Ectodermal cell (in vitro differentiated cells): ENCODE measurements around the gene EGLN3. TPM values are rescaled to one million over a fixed set of nuclear protein-coding genes. Genes with fewer than 3 reads are reported as not detected.

Experiments used
- H3K27ac ChIP-seq: 2 replicates; pipeline ENCODE4 v1.7.0; 2013; ENCODE audit warnings: mild to moderate bottlenecking, low read depth, low read length; ENCODE audit not compliant: insufficient read depth, poor library complexity, severe bottlenecking
- H3K27me3 ChIP-seq: 2 replicates; pipeline ENCODE4 v1.7.0; 2013; ENCODE audit warnings: mild to moderate bottlenecking, low read length; ENCODE audit not compliant: insufficient read depth, control insufficient read depth, poor library complexity, severe bottlenecking
- H3K36me3 ChIP-seq: one replicate; pipeline ENCODE4 v1.7.0; 2013; ENCODE audit warnings: low read length; ENCODE audit not compliant: control insufficient read depth, insufficient read depth
- H3K4me1 ChIP-seq: one replicate; pipeline ENCODE4 v1.7.0; 2013; ENCODE audit warnings: low read length; ENCODE audit not compliant: control insufficient read depth, insufficient read depth
- H3K4me3 ChIP-seq: 2 replicates; pipeline ENCODE4 v1.7.0; 2013; ENCODE audit warnings: low read depth, low read length, control low read depth; ENCODE audit not compliant: insufficient read depth
- H3K9me3 ChIP-seq: 2 replicates; pipeline ENCODE4 v1.7.0; 2013; ENCODE audit warnings: mild to moderate bottlenecking, low read length, moderate library complexity; ENCODE audit not compliant: control insufficient read depth
- WGBS, 2 experiments: methylation state at CpG; one replicate each; pipeline ENCODE4 v1.1.7; 2013; ENCODE audit warnings: missing lambda C conversion rate in 2 of 2; 5-methylcytosine and 5-hydroxymethylcytosine counted together
- polyA plus RNA-seq, 4 experiments: library from polyadenylated mRNA; stranded (reverse); fragments of 50-300 nt; gene quantifications; one replicate each; pipeline ENCODE4 v1.2.3, GENCODE V29; 2013

The EGLN3 gene
- polyA plus RNA-seq (2013, experiment 1 of 4): 60.2 TPM
- polyA plus RNA-seq (2013, experiment 2 of 4): 100 TPM
- 57.0 TPM for polyA plus RNA-seq (2013, experiment 3 of 4)
- polyA plus RNA-seq (2013, experiment 4 of 4): 74.9 TPM

GRCh38 chr14:33950320-33951182, at the start of gene EGLN3:
Gene EGLN3 (minus strand): TSS chr14:33951074. CDS start chr14:33950752, 322 bp downstream.
- Histone ChIP-seq H3K9me3 (no peaks in the 10 kb centered on the region), H3K4me1 (peaks cover 10% of the 10 kb centered on the region), H3K36me3 (no peaks in the 10 kb centered on the region), H3K4me3 (peak within 1 kb of the TSS; percentile 81), H3K27ac (peak within 1 kb of the TSS; percentile 42), H3K27me3 (peaks cover 13% of the 10 kb centered on the region)
- 0% methylated on average over 91 of the region's 91 CpGs for WGBS, 2 experiments

- Histone ChIP-seq H3K27me3 (no peaks in the 10 kb centered on the region), H3K9me3 (no peaks in the 10 kb centered on the region), H3K4me1 (no peaks in the 10 kb centered on the region), H3K4me3 (no peak overlapping the region), H3K27ac (no peak overlapping the region), H3K36me3 (no peaks in the 10 kb centered on the region)
- WGBS, 2 experiments: 83 to 88% methylated on average over 4 of the region's 4 CpGs
Observed at GRCh38 chr14:34000396-34000795, 49.5 kb upstream of the EGLN3 start.

GRCh38 chr14:33999771-34000291, 49.0 kb upstream of the EGLN3 start:
- Histone ChIP-seq H3K27ac (no peak overlapping the region), H3K27me3 (no peaks in the 10 kb centered on the region), H3K4me3 (no peak overlapping the region), H3K4me1 (no peaks in the 10 kb centered on the region), H3K36me3 (no peaks in the 10 kb centered on the region), H3K9me3 (no peaks in the 10 kb centered on the region)
- WGBS, 2 experiments: 79 to 86% methylated on average over 2 to 3 of the region's 3 CpGs

- no peaks in the 10 kb centered on the region for H3K36me3 ChIP-seq
- H3K27ac ChIP-seq: no peak overlapping the region
- WGBS, 2 experiments: 95 to 100% methylated on average over 1 of the region's 2 CpGs
Observed at GRCh38 chr14:33997611-33998010, 46.7 kb upstream of the EGLN3 start.

GRCh38 chr14:33996462-33996861, 45.6 kb upstream of the EGLN3 start:
- H3K4me1 ChIP-seq: no peaks in the 10 kb centered on the region
- no peaks in the 10 kb centered on the region for H3K9me3 ChIP-seq
- H3K27ac ChIP-seq: no peak overlapping the region
- WGBS, 2 experiments: 93 to 94% methylated on average over 8 of the region's 8 CpGs
- no peaks in the 10 kb centered on the region for H3K27me3 ChIP-seq
- no peak overlapping the region for H3K4me3 ChIP-seq
- no peaks in the 10 kb centered on the region for H3K36me3 ChIP-seq

More at GRCh38 chr14:33997611-33998010, 46.7 kb upstream of the EGLN3 start:
- Histone ChIP-seq H3K4me1 (no peaks in the 10 kb centered on the region), H3K27me3 (no peaks in the 10 kb centered on the region), H3K4me3 (no peak overlapping the region), H3K9me3 (no peaks in the 10 kb centered on the region)

GRCh38 chr14:33993246-33993645, 42.4 kb upstream of the EGLN3 start:
- Histone ChIP-seq H3K36me3 (no peaks in the 10 kb centered on the region), H3K9me3 (no peaks in the 10 kb centered on the region), H3K4me1 (no peaks in the 10 kb centered on the region), H3K4me3 (no peak overlapping the region), H3K27me3 (no peaks in the 10 kb centered on the region), H3K27ac (no peak overlapping the region)
- 82 to 94% methylated on average over 1 of the region's 1 CpG for WGBS, 2 experiments

- 94 to 96% methylated on average over 2 to 3 of the region's 3 CpGs for WGBS, 2 experiments
- Histone ChIP-seq H3K9me3 (no peaks in the 10 kb centered on the region), H3K36me3 (no peaks in the 10 kb centered on the region), H3K27me3 (no peaks in the 10 kb centered on the region), H3K4me3 (no peak overlapping the region), H3K4me1 (no peaks in the 10 kb centered on the region), H3K27ac (no peak overlapping the region)
Observed at GRCh38 chr14:33992274-33993007, 41.6 kb upstream of the EGLN3 start.

GRCh38 chr14:33990790-33991189, 39.9 kb upstream of the EGLN3 start:
- 100% methylated on average over 1 of the region's 1 CpG; no CpG with 5 or more reads in 1 of the 2 experiments for WGBS, 2 experiments
- no peaks in the 10 kb centered on the region for H3K9me3 ChIP-seq
- H3K36me3 ChIP-seq: no peaks in the 10 kb centered on the region
- no peaks in the 10 kb centered on the region for H3K4me1 ChIP-seq
- no peak overlapping the region for H3K27ac ChIP-seq
- H3K4me3 ChIP-seq: no peak overlapping the region
- no peaks in the 10 kb centered on the region for H3K27me3 ChIP-seq

- Histone ChIP-seq H3K4me1 (no peaks in the 10 kb centered on the region), H3K27ac (no peak overlapping the region), H3K36me3 (no peaks in the 10 kb centered on the region), H3K27me3 (no peaks in the 10 kb centered on the region), H3K4me3 (no peak overlapping the region), H3K9me3 (peaks cover 3% of the 10 kb centered on the region)
- WGBS, 2 experiments: 94 to 98% methylated on average over 4 of the region's 4 CpGs
Observed at GRCh38 chr14:33987565-33988080, 36.7 kb upstream of the EGLN3 start.

- 86 to 89% methylated on average over 5 of the region's 5 CpGs for WGBS, 2 experiments
- H3K4me3 ChIP-seq: no peak overlapping the region
- peaks cover 3% of the 10 kb centered on the region for H3K9me3 ChIP-seq
- H3K36me3 ChIP-seq: no peaks in the 10 kb centered on the region
- H3K4me1 ChIP-seq: no peaks in the 10 kb centered on the region
- H3K27ac ChIP-seq: no peak overlapping the region
- H3K27me3 ChIP-seq: no peaks in the 10 kb centered on the region
Observed at GRCh38 chr14:33986804-33987203, 35.9 kb upstream of the EGLN3 start.
